ENCODE data around the gene THAP4.

DNA sequence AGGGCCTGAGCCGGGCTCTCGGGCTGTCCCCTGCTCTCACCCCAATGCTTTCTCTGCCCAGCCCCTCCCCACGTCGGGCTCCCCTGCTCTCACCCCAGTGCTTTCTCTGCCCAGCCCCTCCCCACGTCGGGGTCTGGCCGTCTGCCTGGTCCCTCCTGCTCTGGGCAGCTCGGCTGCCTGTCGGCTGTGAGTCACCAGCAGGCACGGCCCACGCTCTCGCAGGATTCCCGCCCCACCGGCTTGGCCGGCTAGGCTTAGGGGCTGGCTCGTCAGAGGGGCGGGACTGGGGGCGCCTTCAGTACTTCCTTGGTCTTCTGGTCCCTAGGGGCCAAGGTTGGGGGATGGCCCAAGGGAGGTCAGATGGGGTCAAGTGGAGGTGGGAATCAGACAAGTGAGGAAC is 75.1 kb downstream of the THAP4 start:
- TF ChIP-seq POLR2AphosphoS5 (IDR thresholded peaks at IDR 0.05) (peak in 1 of 3 donors; percentile 76), POLR2A (IDR thresholded peaks at IDR 0.05) (no peak)
- TF ChIP-seq, protein P1, sequence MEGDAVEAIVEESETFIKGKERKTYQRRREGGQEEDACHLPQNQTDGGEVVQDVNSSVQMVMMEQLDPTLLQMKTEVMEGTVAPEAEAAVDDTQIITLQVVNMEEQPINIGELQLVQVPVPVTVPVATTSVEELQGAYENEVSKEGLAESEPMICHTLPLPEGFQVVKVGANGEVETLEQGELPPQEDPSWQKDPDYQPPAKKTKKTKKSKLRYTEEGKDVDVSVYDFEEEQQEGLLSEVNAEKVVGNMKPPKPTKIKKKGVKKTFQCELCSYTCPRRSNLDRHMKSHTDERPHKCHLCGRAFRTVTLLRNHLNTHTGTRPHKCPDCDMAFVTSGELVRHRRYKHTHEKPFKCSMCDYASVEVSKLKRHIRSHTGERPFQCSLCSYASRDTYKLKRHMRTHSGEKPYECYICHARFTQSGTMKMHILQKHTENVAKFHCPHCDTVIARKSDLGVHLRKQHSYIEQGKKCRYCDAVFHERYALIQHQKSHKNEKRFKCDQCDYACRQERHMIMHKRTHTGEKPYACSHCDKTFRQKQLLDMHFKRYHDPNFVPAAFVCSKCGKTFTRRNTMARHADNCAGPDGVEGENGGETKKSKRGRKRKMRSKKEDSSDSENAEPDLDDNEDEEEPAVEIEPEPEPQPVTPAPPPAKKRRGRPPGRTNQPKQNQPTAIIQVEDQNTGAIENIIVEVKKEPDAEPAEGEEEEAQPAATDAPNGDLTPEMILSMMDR (IDR thresholded peaks at IDR 0.05), result no peak

All from stomach (tissue), 4 donors.